Mesenchymal stem cell (in vitro differentiated cells and primary cell): ENCODE measurements around the gene HYOU1.
"Not testable (repeated sequence)": the region's sequence is repeated elsewhere in the genome, so short reads cannot be mapped to it uniquely, and the experiment has no call there.

ENCODE experiments used
- DNase-seq: peaks from one replicate; pipeline ENCODE4 v3.0.0-alpha.2; 2013
- H2AFZ ChIP-seq: one replicate; pipeline ENCODE4 v1.6.1; 2013; ENCODE audit warnings: low read depth, mild to moderate bottlenecking, control low read depth, inconsistent platforms, low read length, moderate library complexity
- H2AK5ac ChIP-seq: 2 replicates; pipeline ENCODE4 v1.6.1; 2013; ENCODE audit warnings: low read length, moderate library complexity, mild to moderate bottlenecking, inconsistent platforms; ENCODE audit not compliant: severe bottlenecking
- H2BK120ac ChIP-seq: one replicate; pipeline ENCODE4 v1.6.1; 2013; ENCODE audit warnings: low read depth, mild to moderate bottlenecking, inconsistent platforms, low read length, moderate library complexity
- H2BK12ac ChIP-seq, 2 experiments: one replicate each; pipeline ENCODE4 v1.6.1; 2013; ENCODE audit warnings: inconsistent platforms in 2 of 2, low read length in 2 of 2, mild to moderate bottlenecking in 2 of 2, moderate library complexity in 2 of 2, control low read depth in 1 of 2
- H2BK15ac ChIP-seq: one replicate; pipeline ENCODE4 v1.6.1; 2013; ENCODE audit warnings: mild to moderate bottlenecking, low read depth, inconsistent platforms; ENCODE audit not compliant: poor library complexity, severe bottlenecking
- H2BK5ac ChIP-seq: 2 replicates; pipeline ENCODE4 v1.6.1; 2013; ENCODE audit warnings: low read depth, mild to moderate bottlenecking, low read length, control low read depth, inconsistent platforms; ENCODE audit not compliant: poor library complexity, severe bottlenecking
- H3K14ac ChIP-seq, 2 experiments: one replicate each; pipeline ENCODE4 v1.6.1; 2013; ENCODE audit warnings: inconsistent platforms in 2 of 2, low read length in 2 of 2, control low read depth in 1 of 2, mild to moderate bottlenecking in 1 of 2, moderate library complexity in 1 of 2
- H3K18ac ChIP-seq, 2 experiments: one replicate each; pipeline ENCODE4 v1.6.1; 2013; ENCODE audit warnings: inconsistent platforms in 2 of 2, low read length in 2 of 2, control low read depth in 1 of 2, low read depth in 1 of 2, mild to moderate bottlenecking in 1 of 2
- H3K23ac ChIP-seq, 2 experiments: one replicate each; pipeline ENCODE4 v1.6.1; 2013; ENCODE audit warnings: inconsistent platforms in 2 of 2, low read length in 2 of 2, mild to moderate bottlenecking in 2 of 2, moderate library complexity in 2 of 2, control low read depth in 1 of 2
- H3K27ac ChIP-seq: 2 replicates; pipeline ENCODE4 v1.5.1; 2013; ENCODE audit warnings: mild to moderate bottlenecking, moderate library complexity, low read length, control low read depth, inconsistent platforms; ENCODE audit not compliant: poor library complexity, severe bottlenecking
- H3K27me3 ChIP-seq, 2 experiments: 2 replicates each; pipeline versions ENCODE4 v1.6.1 to v1.7.0; 2013; ENCODE audit warnings: low read length in 2 of 2, mild to moderate bottlenecking in 2 of 2, moderate library complexity in 2 of 2, control low read depth in 1 of 2, inconsistent platforms in 1 of 2; ENCODE audit not compliant: control insufficient read depth in 1 of 2, insufficient read depth in 1 of 2
- H3K36me3 ChIP-seq, 2 experiments: 2 replicates each; pipeline versions ENCODE4 v1.6.1 to v1.7.0; 2013; ENCODE audit warnings: low read length in 2 of 2, control low read depth in 1 of 2, inconsistent platforms in 1 of 2, low read depth in 1 of 2, mild to moderate bottlenecking in 1 of 2; ENCODE audit not compliant: insufficient read depth in 2 of 2, control insufficient read depth in 1 of 2
- H3K4ac ChIP-seq, 2 experiments: one replicate each; pipeline ENCODE4 v1.6.1; 2013; ENCODE audit warnings: inconsistent platforms in 2 of 2, low read length in 2 of 2, mild to moderate bottlenecking in 2 of 2, moderate library complexity in 2 of 2, control low read depth in 1 of 2, low read depth in 1 of 2
- H3K4me1 ChIP-seq: 2 replicates; pipeline ENCODE4 v1.6.1; 2013; ENCODE audit warnings: low read depth, low read length, control low read depth; ENCODE audit not compliant: control insufficient read depth, insufficient read depth
- H3K4me2 ChIP-seq: 2 replicates; pipeline ENCODE4 v1.6.1; 2013; ENCODE audit warnings: low read length, mild to moderate bottlenecking, inconsistent platforms; ENCODE audit not compliant: poor library complexity, severe bottlenecking
- H3K4me3 ChIP-seq, 2 experiments: 2 replicates each; pipeline versions ENCODE4 v1.5.1 to v1.7.0; 2013; ENCODE audit warnings: low read length in 2 of 2, mild to moderate bottlenecking in 2 of 2, control low read depth in 1 of 2, low read depth in 1 of 2; ENCODE audit not compliant: insufficient read depth in 1 of 2
- H3K79me1 ChIP-seq: replicated peaks from 2 replicates; pipeline ENCODE4 v1.6.1; 2013; ENCODE audit warnings: mild to moderate bottlenecking, control low read depth, low read length, inconsistent platforms; ENCODE audit not compliant: poor library complexity, severe bottlenecking
- H3K9ac ChIP-seq: 2 replicates; pipeline ENCODE4 v1.7.0; 2013; ENCODE audit warnings: mild to moderate bottlenecking, low read length, moderate library complexity
- H3K9me3 ChIP-seq: 2 replicates; pipeline ENCODE4 v1.7.0; 2013; ENCODE audit warnings: mild to moderate bottlenecking, low read length; ENCODE audit not compliant: control insufficient read depth
- H4K8ac ChIP-seq: one replicate; pipeline ENCODE4 v1.6.1; 2013; ENCODE audit warnings: inconsistent platforms, mild to moderate bottlenecking, low read length, moderate library complexity
- H4K91ac ChIP-seq: one replicate; pipeline ENCODE4 v1.6.1; 2013; ENCODE audit warnings: mild to moderate bottlenecking, low read length, inconsistent platforms
- WGBS: methylation state at CpG from one replicate; pipeline ENCODE4 v1.1.7; 2013; ENCODE audit warnings: mixed read lengths; 5-methylcytosine and 5-hydroxymethylcytosine counted together

HYOU1 gene

GRCh38 chr11:119019996-119020395 lies 37.0 kb downstream of the HYOU1 start:
- no peak overlapping the region for H2BK5ac ChIP-seq
- DNase-seq = no peak
- no peak overlapping the region for H2BK15ac ChIP-seq
- H3K4me1 ChIP-seq = peaks cover 12% of the 10 kb centered on the region
- H3K36me3 ChIP-seq = peaks cover 41 to 63% of the 10 kb centered on the region in 2 experiments
- H2BK120ac ChIP-seq = no peak overlapping the region
- no peaks in the 10 kb centered on the region for H3K9me3 ChIP-seq
- H3K27ac ChIP-seq = no peak overlapping the region
- no peak overlapping the region for H2AFZ ChIP-seq
- no peak overlapping the region for H3K18ac ChIP-seq
- H2AK5ac ChIP-seq = no peak overlapping the region
- no peak overlapping the region for H4K8ac ChIP-seq
- H3K14ac ChIP-seq = no peak overlapping the region
- H2BK12ac ChIP-seq = no peak overlapping the region
- no peaks in the 10 kb centered on the region for H3K27me3 ChIP-seq
- H4K91ac ChIP-seq = no peak overlapping the region
- H3K79me1 ChIP-seq = peaks cover 5% of the 10 kb centered on the region
- H3K9ac ChIP-seq = peak overlapping the region; percentile 98
- H3K4me3 ChIP-seq = peak overlapping the region in 1 of 2 experiments; percentile 99
- 58% methylated on average over 2 of the region's 2 CpGs for WGBS
- H3K23ac ChIP-seq = peak overlapping the region in 1 of 2 experiments; percentile 57
- peak overlapping the region; percentile 45 for H3K4me2 ChIP-seq
- H3K4ac ChIP-seq = peak overlapping the region in 1 of 2 experiments; percentile 66

GRCh38 chr11:119018074-119018938 lies 38.7 kb downstream of the HYOU1 start, which contains the start of the genes RPS25 and TRAPPC4:
TSS of gene RPS25 (minus strand) at chr11:119018343. CDS start at chr11:119018284, 59 bp downstream.
TSS of gene TRAPPC4 (plus strand) at chr11:119018766. CDS start at chr11:119018796, 30 bp downstream.
- H3K14ac ChIP-seq = peak within 1 kb of the TSS in 1 of 2 experiments; percentile 97
- peak within 1 kb of the TSS; percentile 81 to 96 for H3K4ac ChIP-seq
- peak within 1 kb of the TSS; percentile 39 to 76 for H2BK12ac ChIP-seq
- H3K18ac ChIP-seq = peak within 1 kb of the TSS; percentile 98
- peak within 1 kb of the TSS; percentile 85 to 99 for H3K4me3 ChIP-seq
- peaks cover 35 to 62% of the 10 kb centered on the region in 2 experiments for H3K36me3 ChIP-seq
- peak within 1 kb of the TSS; percentile 99 for H4K8ac ChIP-seq
- WGBS = under 1% methylated on average over 62 of the region's 63 CpGs
- H3K4me1 ChIP-seq = peaks cover 12% of the 10 kb centered on the region
- peak within 1 kb of the TSS in 1 of 2 experiments; percentile 79 for H3K23ac ChIP-seq
- H3K79me1 ChIP-seq = no peaks in the 10 kb centered on the region
- H3K9me3 ChIP-seq = no peaks in the 10 kb centered on the region
- DNase-seq = peak; percentile 97
- H3K9ac ChIP-seq = peak within 1 kb of the TSS; percentile 98
- peak within 1 kb of the TSS; percentile 93 for H2AK5ac ChIP-seq
- no peaks in the 10 kb centered on the region for H3K27me3 ChIP-seq
- peak within 1 kb of the TSS; percentile 43 for H2BK120ac ChIP-seq
- H2BK15ac ChIP-seq = peak within 1 kb of the TSS; percentile 26
- H2BK5ac ChIP-seq = no peak within 1 kb of the TSS
- peak within 1 kb of the TSS; percentile 91 for H2AFZ ChIP-seq
- peak within 1 kb of the TSS; percentile 86 for H3K4me2 ChIP-seq
- peak within 1 kb of the TSS; percentile 98 for H3K27ac ChIP-seq
- H4K91ac ChIP-seq = peak within 1 kb of the TSS; percentile 96

- H3K36me3 ChIP-seq = peaks cover 27 to 63% of the 10 kb centered on the region in 2 experiments
- not testable (repeated sequence) for H3K23ac ChIP-seq, H2AK5ac ChIP-seq, DNase-seq, H3K27ac ChIP-seq, H3K9me3 ChIP-seq, H4K91ac ChIP-seq, H2BK15ac ChIP-seq, H3K14ac ChIP-seq, H3K27me3 ChIP-seq, H3K18ac ChIP-seq, H3K79me1 ChIP-seq, H2AFZ ChIP-seq, H4K8ac ChIP-seq, H2BK5ac ChIP-seq, H2BK12ac ChIP-seq
- H3K4me1 ChIP-seq = peaks cover 12% of the 10 kb centered on the region
- peak overlapping the region in 1 of 2 experiments; percentile 64 for H3K4ac ChIP-seq
- whole genome bisulfite sequencing = 4% methylated on average over 8 of the region's 10 CpGs
- peak overlapping the region; percentile 98 for H3K9ac ChIP-seq
- H2BK120ac ChIP-seq = peak overlapping the region; percentile 43
- H3K4me2 ChIP-seq = peak overlapping the region; percentile 86
- peak overlapping the region; percentile 85 to 99 for H3K4me3 ChIP-seq
Observed at GRCh38 chr11:119017377-119017776, 39.6 kb downstream of the HYOU1 start.
